GM12878 (cell line): Measurements from ENCODE around the gene RPL19. TPM values are rescaled to one million over a fixed set of nuclear protein-coding genes. Genes with fewer than 3 reads are reported as not detected.
A peak's percentile ranks its signal among the peaks of the same experiment; 100 is the strongest.

ENCODE experiments used
- ATAC-seq: fragments of 200-7000 bp; cut with Tn5 transposase; 3 replicates; pipeline ENCODE4 v1.9.1; 2020; ENCODE audit warnings: mild to moderate bottlenecking, moderate library complexity
- BruUV-seq: library from RNA; stranded (reverse); fragments of 400-500 nt; replicated peaks from 2 replicates; lab custom pipeline; 2021; lab: Mats Ljungman, UMichigan
- CTCF ChIA-PET: fragments of 300-600 bp; sonication (Branson Sonifier 250); formaldehyde crosslinking; extraction: SDS; loops from one replicate; lab custom pipeline; 2021; ENCODE audit warnings: inconsistent platforms; lab: Yijun Ruan, JAX
- POLR2A ChIA-PET: fragments of 350-600 bp; formaldehyde crosslinking; extraction: SDS; loops from one replicate; lab custom pipeline; 2021; ENCODE audit warnings: inconsistent platforms; lab: Charles Lee
- RAD21 ChIA-PET: fragments of 300-600 bp; sonication (Branson Sonifier 250); formaldehyde crosslinking; loops from one replicate; lab custom pipeline; 2023; ENCODE audit warnings: antibody characterized with exemption; ENCODE audit not compliant: unreplicated experiment; lab: Charles Lee
- SMC1A ChIA-PET: fragments of 300-600 bp; sonication (Branson Sonifier 250); formaldehyde crosslinking; loops from one replicate; lab custom pipeline; 2023; ENCODE audit not compliant: unreplicated experiment, uncharacterized antibody; lab: Charles Lee
- DNase-seq: peaks from one replicate; pipeline ENCODE4 v3.0.0-alpha.2; 2011; ENCODE audit warnings: low read depth, low spot score
- FAIRE-seq: peaks from 3 replicates; lab custom pipeline; 2011; peaks lifted over from hg19 to GRCh38; lab: Jason Lieb, UNC
- H2AFZ ChIP-seq: 2 replicates; pipeline ENCODE4 v1.6.0; 2011; ENCODE audit warnings: low read depth, low read length, control low read depth; ENCODE audit not compliant: control insufficient read depth
- H3K27ac ChIP-seq: 2 replicates; pipeline ENCODE4 v1.5.1; 2011; ENCODE audit warnings: control low read depth; ENCODE audit not compliant: control insufficient read depth, insufficient read depth
- H3K27me3 ChIP-seq, 2 experiments: replicated peaks in 1 of 2; 2 replicates each; pipeline versions ENCODE4 v1.6.0 to v1.6.1; 2011; ENCODE audit warnings: low read length in 1 of 2; ENCODE audit not compliant: control insufficient read depth in 2 of 2, insufficient read depth in 2 of 2
- H3K36me3 ChIP-seq, 2 experiments: 2 replicates each; pipeline ENCODE4 v1.5.1; 2011; ENCODE audit warnings: low read length in 1 of 2; ENCODE audit not compliant: control insufficient read depth in 2 of 2, insufficient read depth in 2 of 2
- H3K4me1 ChIP-seq: 2 replicates; pipeline ENCODE4 v1.6.1; 2011; ENCODE audit warnings: mild to moderate bottlenecking, low read length, moderate library complexity, mixed read lengths; ENCODE audit not compliant: control insufficient read depth, insufficient read depth
- H3K4me2 ChIP-seq: 2 replicates; pipeline ENCODE4 v1.6.0; 2011; ENCODE audit warnings: control low read depth; ENCODE audit not compliant: control insufficient read depth, insufficient read depth
- H3K4me3 ChIP-seq: fragments of 200-600 bp; sonication (generic); 2 replicates; pipeline ENCODE4 v1.5.1; 2016
- H3K79me2 ChIP-seq: 2 replicates; pipeline ENCODE4 v1.6.0; 2011; ENCODE audit warnings: low read length; ENCODE audit not compliant: control insufficient read depth, insufficient read depth
- H3K9ac ChIP-seq: 2 replicates; pipeline ENCODE4 v1.8.0; 2011; ENCODE audit warnings: low read length, control low read depth, mixed read lengths; ENCODE audit not compliant: control insufficient read depth, insufficient read depth
- H3K9me3 ChIP-seq: replicated peaks from 3 replicates; pipeline ENCODE4 v1.5.1; 2011; ENCODE audit warnings: mild to moderate bottlenecking, low read length; ENCODE audit not compliant: control insufficient read depth, insufficient read depth
- H4K20me1 ChIP-seq: 2 replicates; pipeline ENCODE4 v1.6.0; 2011; ENCODE audit not compliant: control insufficient read depth, insufficient read depth
- HDAC6 ChIP-seq: fragments of 200-600 bp; sonication (generic); IDR thresholded peaks from one replicate; pipeline ENCODE4 v1.8.0; 2017; ENCODE audit warnings: antibody characterized with exemption; ENCODE audit not compliant: unreplicated experiment
- RELB ChIP-seq: fragments of 450-650 bp; IDR thresholded peaks from 2 replicates; pipeline ENCODE4 v1.6.1; 2017; ENCODE audit warnings: low read depth, mild to moderate bottlenecking, moderate library complexity
- SUZ12 ChIP-seq: fragments of 200-600 bp; sonication (generic); IDR thresholded peaks from one replicate; pipeline ENCODE4 v1.6.1; 2018; ENCODE audit warnings: antibody characterized with exemption, mild to moderate bottlenecking; ENCODE audit not compliant: unreplicated experiment
- WGBS: methylation state at CpG from one replicate; pipeline ENCODE4 v1.1.6; 2016; ENCODE audit warnings: low lambda C conversion rate; ENCODE audit not compliant: insufficient replicate concordance, insufficient coverage; ENCODE audit errors: missing lambda C conversion rate; 5-methylcytosine and 5-hydroxymethylcytosine counted together
- in situ Hi-C: fragments of 300-500 bp; cut with MboI; formaldehyde crosslinking; loops from 9 replicates; pipeline ENCODE4 v1.14.3; 2018; ENCODE audit warnings: mixed read lengths
- intact Hi-C: fragments of 100-400 bp; cut with micrococcal nuclease; formaldehyde crosslinking; loops from one replicate; pipeline ENCODE4 v1.14.2; 2022; ENCODE audit not compliant: unreplicated experiment
- polyA plus RNA-seq, 11 experiments: library from polyadenylated mRNA; depleted of rRNA in 4 of 11; unstranded in 6 of 11; stranded (reverse) in 5 of 11; fragments of >200 nt; fragmentation: Nextera tagmentation in 4 of 11; fragmentation: Illumina TruSeq in 1 of 11; extraction: Ambion mirVana in 4 of 11; extraction: Trizol in 1 of 11; gene quantifications; 1 replicate in 1 of 11; 2 replicates in 10 of 11; pipeline versions ENCODE4 v1.2.1 to v1.2.3, GENCODE V29; 2011 to 2016; ENCODE audit warnings: inconsistent platforms in 2 of 11, missing spikeins in 2 of 11, low read depth in 1 of 11
- total RNA-seq, 4 experiments: library from RNA; depleted of rRNA in 3 of 4; stranded (reverse); fragments of >200 nt in 3 of 4; fragmentation: Illumina TruSeq in 1 of 4; extraction: Trizol in 1 of 4; gene quantifications; 2 replicates each; pipeline versions ENCODE4 v1.2.1 to v1.2.3, GENCODE V29; 2013 to 2021

RPL19 gene
- total and polyA plus RNA-seq, 10 of the 15 experiments (the other 5 are each of a cell fraction or from before 2014, with no cell fraction given): 1,862 to 5,536 (median 3,836) TPM

GRCh38 chr17:39223907-39224777, 24.1 kb downstream of the RPL19 start:
- WGBS: 59% methylated on average over 29 of the region's 33 CpGs
- Histone ChIP-seq H3K4me2 (no peak overlapping the region), H3K4me1 (no peaks in the 10 kb centered on the region)
- POLR2A ChIA-PET: no interaction called here
- TF ChIP-seq SUZ12: peak; percentile 36
- no peak for TF ChIP-seq HDAC6
- no peak for TF ChIP-seq RELB
- TF ChIP-seq, all 136 proteins: peak for 1
- intact Hi-C loops (no loop called here), in situ Hi-C loops (no loop called here)
- CTCF ChIA-PET: interaction anchor here (1.2 kb wide), 1 partner anchor 18 kb away, joined by 5 read pairs; no protein-coding TSS in a partner anchor
- Histone ChIP-seq H2AFZ (no peak overlapping the region), H3K27me3 (peaks cover 4 to 8% of the 10 kb centered on the region in 2 experiments; a peak in 3 of 4 replicates), H3K9me3 (no peaks in the 10 kb centered on the region), H4K20me1 (no peaks in the 10 kb centered on the region), H3K27ac (no peak overlapping the region), H3K79me2 (no peaks in the 10 kb centered on the region), H3K4me3 (no peak overlapping the region), H3K9ac (no peak overlapping the region), H3K36me3 (no peaks in the 10 kb centered on the region)
- no TSS peak for BruUV-seq
- DNase-seq: no peak
- SMC1A ChIA-PET: no interaction called here
- no peak for FAIRE-seq
- RAD21 ChIA-PET: no interaction called here
- no peak for ATAC-seq
